ENCODE results near the gene KRT74.
"Not testable (repeated sequence)": the region's sequence is repeated elsewhere in the genome, so short reads cannot be mapped to it uniquely, and the experiment has no call there.

The KRT74 gene

GRCh38 chr12:52598966-52599365, 25.3 kb upstream of the KRT74 start:
- peaks cover 0 to 3% of the 10 kb centered on the region in 2 donors for H3K4me1 Mint-ChIP-seq (ENCODE audit: low read depth in 2 of 2)
- no peaks in the 10 kb centered on the region for H3K9me3 Mint-ChIP-seq
- peaks cover 28 to 47% of the 10 kb centered on the region in 2 donors for H3K27me3 Mint-ChIP-seq

GRCh38 chr12:52594237-52594636, 20.6 kb upstream of the KRT74 start:
- not testable (repeated sequence) for H3K36me3 Mint-ChIP-seq (ENCODE audit: insufficient read depth); H3K9me3 Mint-ChIP-seq; H3K27ac Mint-ChIP-seq; ATAC-seq (replicated peaks); DNase-seq; H3K4me3 Mint-ChIP-seq; H3K4me1 Mint-ChIP-seq (ENCODE audit: low read depth in 2 of 2)
- H3K27me3 Mint-ChIP-seq: peaks cover 37 to 51% of the 10 kb centered on the region in 2 donors

More at GRCh38 chr12:52598966-52599365, 25.3 kb upstream of the KRT74 start:
- Mint-ChIP-seq H3K4me3 (no peak overlapping the region), H3K36me3 (ENCODE audit: insufficient read depth) (no peaks in the 10 kb centered on the region), H3K27ac (no peak overlapping the region)
- no peak for ATAC-seq (replicated peaks)
- DNase-seq: no peak

- H3K36me3 Mint-ChIP-seq (ENCODE audit: insufficient read depth): no peaks in the 10 kb centered on the region
- ATAC-seq (replicated peaks): no peak
- peaks cover 23 to 36% of the 10 kb centered on the region in 2 donors for H3K27me3 Mint-ChIP-seq
- no peaks in the 10 kb centered on the region for H3K9me3 Mint-ChIP-seq
- no peak for DNase-seq
- H3K4me3 Mint-ChIP-seq: no peak overlapping the region
- H3K27ac Mint-ChIP-seq: peak overlapping the region in 1 of 2 donors; percentile 36
- peaks cover under 1 to 14% of the 10 kb centered on the region in 2 donors for H3K4me1 Mint-ChIP-seq (ENCODE audit: low read depth in 2 of 2)
Measured at GRCh38 chr12:52591521-52591920, 17.9 kb upstream of the KRT74 start.

- H3K27me3 Mint-ChIP-seq: peaks cover 23 to 36% of the 10 kb centered on the region in 2 donors
- H3K9me3 Mint-ChIP-seq: no peaks in the 10 kb centered on the region
- no peaks in the 10 kb centered on the region for H3K36me3 Mint-ChIP-seq (ENCODE audit: insufficient read depth)
- no peak overlapping the region for H3K27ac Mint-ChIP-seq
- H3K4me3 Mint-ChIP-seq: no peak overlapping the region
- ATAC-seq (replicated peaks) (no peak), DNase-seq (no peak)
- H3K4me1 Mint-ChIP-seq (ENCODE audit: low read depth in 2 of 2): peaks cover 5 to 27% of the 10 kb centered on the region in 2 donors
Measured at GRCh38 chr12:52590021-52590420, 16.4 kb upstream of the KRT74 start.

GRCh38 chr12:52587563-52587962, 13.9 kb upstream of the KRT74 start:
- no peaks in the 10 kb centered on the region for H3K36me3 Mint-ChIP-seq (ENCODE audit: insufficient read depth)
- H3K9me3 Mint-ChIP-seq: no peaks in the 10 kb centered on the region
- peaks cover 11 to 45% of the 10 kb centered on the region in 2 donors for H3K4me1 Mint-ChIP-seq (ENCODE audit: low read depth in 2 of 2)
- H3K4me3 Mint-ChIP-seq: no peak overlapping the region
- DNase-seq (no peak), ATAC-seq (replicated peaks) (no peak)
- peak overlapping the region in 1 of 2 donors; percentile 70 for H3K27ac Mint-ChIP-seq
- H3K27me3 Mint-ChIP-seq: peaks cover 6 to 26% of the 10 kb centered on the region in 2 donors

GRCh38 chr12:52585946-52586345, 12.3 kb upstream of the KRT74 start:
- Mint-ChIP-seq H3K4me3 (peak overlapping the region in 1 of 2 donors; percentile 44), H3K9me3 (no peaks in the 10 kb centered on the region), H3K27me3 (peaks cover 0 to 26% of the 10 kb centered on the region in 2 donors), H3K4me1 (ENCODE audit: low read depth in 2 of 2) (peaks cover 11 to 38% of the 10 kb centered on the region in 2 donors), H3K36me3 (ENCODE audit: insufficient read depth) (no peaks in the 10 kb centered on the region), H3K27ac (peak overlapping the region; percentile 3 to 70)
- DNase-seq: peak in 2 of 3 experiments; percentile 10 to 72
- peak; percentile 76 for ATAC-seq (replicated peaks)

GRCh38 chr12:52585066-52585465, 11.4 kb upstream of the KRT74 start:
- H3K9me3 Mint-ChIP-seq: no peaks in the 10 kb centered on the region
- H3K27me3 Mint-ChIP-seq: peaks cover 8 to 26% of the 10 kb centered on the region in 2 donors
- peak overlapping the region in 1 of 2 donors; percentile 2 for H3K4me3 Mint-ChIP-seq
- no peak for ATAC-seq (replicated peaks)
- peaks cover 15 to 46% of the 10 kb centered on the region in 2 donors for H3K4me1 Mint-ChIP-seq (ENCODE audit: low read depth in 2 of 2)
- H3K27ac Mint-ChIP-seq: peak overlapping the region in 1 of 2 donors; percentile 70
- no peaks in the 10 kb centered on the region for H3K36me3 Mint-ChIP-seq (ENCODE audit: insufficient read depth)
- DNase-seq: no peak

GRCh38 chr12:52584156-52584682, 10.6 kb upstream of the KRT74 start:
- H3K36me3 Mint-ChIP-seq (ENCODE audit: insufficient read depth): no peaks in the 10 kb centered on the region
- DNase-seq (no peak), ATAC-seq (replicated peaks) (no peak)
- H3K4me1 Mint-ChIP-seq (ENCODE audit: low read depth in 2 of 2): peaks cover 15 to 48% of the 10 kb centered on the region in 2 donors
- no peaks in the 10 kb centered on the region for H3K9me3 Mint-ChIP-seq
- peaks cover 8 to 30% of the 10 kb centered on the region in 2 donors for H3K27me3 Mint-ChIP-seq
- no peak overlapping the region for H3K4me3 Mint-ChIP-seq
- H3K27ac Mint-ChIP-seq: peak overlapping the region in 1 of 2 donors; percentile 70

- H3K36me3 Mint-ChIP-seq (ENCODE audit: insufficient read depth): no peaks in the 10 kb centered on the region
- H3K9me3 Mint-ChIP-seq: no peaks in the 10 kb centered on the region
- H3K4me3 Mint-ChIP-seq: no peak overlapping the region
- peak overlapping the region; percentile 36 to 76 for H3K27ac Mint-ChIP-seq
- ATAC-seq (replicated peaks): peak; percentile 77
- H3K4me1 Mint-ChIP-seq (ENCODE audit: low read depth in 2 of 2): peaks cover 15 to 48% of the 10 kb centered on the region in 2 donors
- DNase-seq: peak; percentile 50 to 72 (median 51)
- H3K27me3 Mint-ChIP-seq: peaks cover 8 to 30% of the 10 kb centered on the region in 2 donors
Measured at GRCh38 chr12:52582971-52583456, 9.4 kb upstream of the KRT74 start.

- Mint-ChIP-seq H3K27me3 (peaks cover 8 to 30% of the 10 kb centered on the region in 2 donors), H3K9me3 (no peaks in the 10 kb centered on the region), H3K36me3 (ENCODE audit: insufficient read depth) (no peaks in the 10 kb centered on the region), H3K27ac (peak overlapping the region; percentile 36 to 76), H3K4me1 (ENCODE audit: low read depth in 2 of 2) (peaks cover 15 to 48% of the 10 kb centered on the region in 2 donors), H3K4me3 (no peak overlapping the region)
- ATAC-seq (replicated peaks) (no peak), DNase-seq (no peak)
Measured at GRCh38 chr12:52582486-52582885, 8.8 kb upstream of the KRT74 start.

GRCh38 chr12:52581481-52581880, 7.8 kb upstream of the KRT74 start:
- Mint-ChIP-seq H3K4me3 (no peak overlapping the region), H3K9me3 (no peaks in the 10 kb centered on the region), H3K36me3 (ENCODE audit: insufficient read depth) (peaks cover 3% of the 10 kb centered on the region), H3K27ac (no peak overlapping the region), H3K4me1 (ENCODE audit: low read depth in 2 of 2) (peaks cover 16 to 41% of the 10 kb centered on the region in 2 donors), H3K27me3 (peaks cover 8 to 35% of the 10 kb centered on the region in 2 donors)
- DNase-seq (no peak), ATAC-seq (replicated peaks) (no peak)

- no peak for ATAC-seq (replicated peaks)
- no peak overlapping the region for H3K4me3 Mint-ChIP-seq
- H3K27me3 Mint-ChIP-seq: peaks cover 8 to 39% of the 10 kb centered on the region in 2 donors
- H3K27ac Mint-ChIP-seq: peak overlapping the region in 1 of 2 donors; percentile 9
- DNase-seq: no peak
- peaks cover 15 to 38% of the 10 kb centered on the region in 2 donors for H3K4me1 Mint-ChIP-seq (ENCODE audit: low read depth in 2 of 2)
- peaks cover 4% of the 10 kb centered on the region for H3K36me3 Mint-ChIP-seq (ENCODE audit: insufficient read depth)
- no peaks in the 10 kb centered on the region for H3K9me3 Mint-ChIP-seq
Measured at GRCh38 chr12:52581066-52581465, 7.4 kb upstream of the KRT74 start.

GRCh38 chr12:52580496-52580895, 6.9 kb upstream of the KRT74 start:
- Mint-ChIP-seq H3K9me3 (no peaks in the 10 kb centered on the region), H3K36me3 (ENCODE audit: insufficient read depth) (peaks cover 4% of the 10 kb centered on the region), H3K4me1 (ENCODE audit: low read depth in 2 of 2) (peaks cover 18 to 37% of the 10 kb centered on the region in 2 donors), H3K4me3 (no peak overlapping the region), H3K27ac (peak overlapping the region; percentile 9 to 76), H3K27me3 (peaks cover 8 to 40% of the 10 kb centered on the region in 2 donors)
- ATAC-seq (replicated peaks) (no peak), DNase-seq (no peak)

Data from effector memory CD8-positive, alpha-beta T cell (primary cell).